HUES6 (cell line): ENCODE data around the gene TAF8.
A peak's percentile ranks its signal among the peaks of the same experiment; 100 is the strongest.
"Not testable (repeated sequence)": the region's sequence is repeated elsewhere in the genome, so short reads cannot be mapped to it uniquely, and the experiment has no call there.

Experiments
- H3K27ac ChIP-seq: 2 replicates; pipeline ENCODE4 v1.7.0; 2013; ENCODE audit warnings: low read depth, mild to moderate bottlenecking, low read length, inconsistent platforms
- H3K27me3 ChIP-seq: 2 replicates; pipeline ENCODE4 v1.6.1; 2013; ENCODE audit warnings: low read length; ENCODE audit not compliant: control insufficient read depth, insufficient read depth
- H3K36me3 ChIP-seq: 2 replicates; pipeline ENCODE4 v1.6.1; 2013; ENCODE audit warnings: low read length; ENCODE audit not compliant: control insufficient read depth, insufficient read depth
- H3K4me1 ChIP-seq: 2 replicates; pipeline ENCODE4 v1.6.1; 2013; ENCODE audit warnings: low read length; ENCODE audit not compliant: control insufficient read depth, insufficient read depth
- H3K4me3 ChIP-seq: 2 replicates; pipeline ENCODE4 v1.5.1; 2013; ENCODE audit warnings: low read depth, low read length
- H3K9ac ChIP-seq: one replicate; pipeline ENCODE4 v1.6.1; 2013; ENCODE audit warnings: mild to moderate bottlenecking, low read length
- H3K9me3 ChIP-seq: 2 replicates; pipeline ENCODE4 v1.6.1; 2013; ENCODE audit warnings: low read depth, low read length; ENCODE audit not compliant: control insufficient read depth, insufficient read depth

The TAF8 gene

DNA sequence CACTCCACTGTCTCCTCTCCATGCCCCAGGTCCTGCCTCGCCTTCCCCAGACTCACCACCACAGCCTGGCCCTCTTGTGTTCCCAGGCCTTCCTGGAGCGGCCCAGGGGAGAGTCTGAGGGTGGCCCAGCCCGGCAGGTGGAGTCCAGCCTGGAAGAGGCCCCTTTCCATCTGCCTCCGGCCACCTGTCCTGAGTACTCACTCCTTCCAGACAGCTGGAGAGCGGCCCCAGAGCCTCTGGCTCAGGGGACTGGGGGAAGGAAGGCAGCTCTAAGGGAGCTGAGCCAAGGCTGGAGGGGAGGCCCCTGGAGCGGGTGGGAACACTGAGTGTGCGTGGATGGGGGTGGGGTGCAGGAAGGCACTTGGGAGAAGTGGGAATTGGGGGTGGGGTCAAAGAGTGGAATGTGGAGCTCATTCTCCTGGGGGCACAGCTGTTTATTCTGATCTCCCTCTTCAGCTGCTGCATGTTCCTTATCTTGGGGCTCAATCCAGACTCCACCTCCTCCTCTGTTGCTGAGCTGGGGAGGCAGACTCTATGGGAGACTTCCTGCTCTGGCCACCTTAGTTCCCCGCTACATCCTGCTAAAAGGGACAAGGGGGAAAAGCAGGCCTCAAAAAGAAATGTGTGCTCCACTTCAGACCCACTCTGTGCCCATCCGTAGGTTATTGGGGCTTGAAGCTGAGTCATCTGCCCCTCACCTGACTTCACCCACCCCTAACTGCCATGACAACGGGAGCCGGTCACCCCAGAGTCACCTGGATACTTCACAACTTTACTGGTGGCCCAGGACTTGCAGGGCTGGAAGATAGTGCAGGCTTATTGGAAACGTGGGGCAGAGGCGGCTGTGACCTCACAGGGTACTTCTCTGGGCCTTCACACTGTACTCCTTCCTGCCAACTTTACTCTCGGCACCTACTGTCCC lies 19.5 kb upstream of the TAF8 start:
- Histone ChIP-seq H3K4me1 (peaks cover 20% of the 10 kb centered on the region), H3K9ac (peak overlapping the region; percentile 4), H3K36me3 (no peaks in the 10 kb centered on the region), H3K4me3 (no peak overlapping the region), H3K27me3 (no peaks in the 10 kb centered on the region), H3K27ac (no peak overlapping the region; the same call in 1 of the 2 replicates), H3K9me3 (no peaks in the 10 kb centered on the region)

DNA sequence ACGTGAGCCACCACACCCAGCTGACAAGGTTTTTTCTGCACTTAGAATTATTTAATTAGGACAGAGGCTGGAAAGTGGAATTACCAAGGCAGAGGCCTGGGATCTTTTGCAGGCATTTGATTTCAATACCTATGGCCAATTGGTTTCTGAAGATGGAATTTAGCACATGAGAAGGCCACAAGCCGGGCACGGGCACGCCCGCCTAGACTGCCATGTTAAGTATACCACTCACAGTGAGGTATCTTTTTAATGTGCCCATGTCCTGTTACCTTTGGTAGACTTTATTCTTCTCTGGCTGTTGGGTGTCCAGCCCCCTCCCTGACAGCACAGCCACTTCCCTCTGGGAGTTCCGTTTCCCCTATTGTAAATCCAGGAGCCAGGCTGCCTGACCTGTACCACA lies 18.0 kb upstream of the TAF8 start:
- Histone ChIP-seq H3K4me1 (peaks cover 20% of the 10 kb centered on the region), H3K9me3 (no peaks in the 10 kb centered on the region), H3K27me3 (no peaks in the 10 kb centered on the region), H3K27ac (no peak overlapping the region), H3K9ac (no peak overlapping the region), H3K4me3 (no peak overlapping the region), H3K36me3 (no peaks in the 10 kb centered on the region)

DNA sequence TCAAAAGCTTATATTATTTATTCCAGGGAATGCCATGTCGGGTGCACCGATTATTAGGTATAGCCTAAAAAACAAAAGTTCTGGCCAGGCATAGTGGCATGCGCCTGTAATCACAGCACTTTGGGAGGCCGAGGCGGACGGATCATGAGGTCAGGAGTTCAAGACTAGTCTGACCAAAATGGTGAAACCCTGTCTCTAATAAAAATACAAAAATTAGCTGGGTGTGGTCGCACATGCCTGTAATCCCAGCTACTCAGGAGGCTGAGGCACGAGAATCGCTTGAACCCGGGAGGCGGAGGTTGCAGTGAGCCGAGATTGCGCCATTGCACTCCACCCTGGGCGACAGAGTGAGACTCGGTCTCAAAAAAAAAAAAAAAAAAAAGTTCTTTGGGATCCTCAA lies 12.7 kb upstream of the TAF8 start:
- H3K36me3 ChIP-seq, H3K9ac ChIP-seq, H3K27ac ChIP-seq, H3K27me3 ChIP-seq, H3K9me3 ChIP-seq, H3K4me3 ChIP-seq: not testable (repeated sequence)
- peaks cover 11% of the 10 kb centered on the region; the same call in 1 of the 2 replicates for H3K4me1 ChIP-seq

DNA sequence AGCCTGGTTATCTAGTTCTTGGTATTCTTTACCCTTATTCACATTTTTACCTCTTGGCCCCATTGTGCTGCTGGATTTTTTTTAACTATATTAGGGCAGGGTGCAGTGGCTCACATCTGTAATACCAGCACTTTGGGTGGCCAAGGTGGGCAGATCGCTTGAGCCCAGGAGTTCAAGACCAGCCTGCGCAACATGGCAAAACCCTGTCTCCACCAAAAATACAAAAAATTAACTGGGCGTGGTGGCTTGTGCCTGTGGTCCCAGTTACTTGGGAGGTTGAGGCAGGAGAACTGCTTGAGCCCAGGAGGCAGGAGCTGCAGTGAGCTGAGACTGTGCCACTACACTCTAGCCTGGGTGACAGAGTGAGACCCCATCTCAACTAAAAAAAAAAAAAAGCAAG lies 12.2 kb upstream of the TAF8 start:
- Histone ChIP-seq H3K36me3 (no peaks in the 10 kb centered on the region), H3K27ac (no peak overlapping the region), H3K4me1 (peaks cover 11% of the 10 kb centered on the region; the same call in 1 of the 2 replicates)

DNA sequence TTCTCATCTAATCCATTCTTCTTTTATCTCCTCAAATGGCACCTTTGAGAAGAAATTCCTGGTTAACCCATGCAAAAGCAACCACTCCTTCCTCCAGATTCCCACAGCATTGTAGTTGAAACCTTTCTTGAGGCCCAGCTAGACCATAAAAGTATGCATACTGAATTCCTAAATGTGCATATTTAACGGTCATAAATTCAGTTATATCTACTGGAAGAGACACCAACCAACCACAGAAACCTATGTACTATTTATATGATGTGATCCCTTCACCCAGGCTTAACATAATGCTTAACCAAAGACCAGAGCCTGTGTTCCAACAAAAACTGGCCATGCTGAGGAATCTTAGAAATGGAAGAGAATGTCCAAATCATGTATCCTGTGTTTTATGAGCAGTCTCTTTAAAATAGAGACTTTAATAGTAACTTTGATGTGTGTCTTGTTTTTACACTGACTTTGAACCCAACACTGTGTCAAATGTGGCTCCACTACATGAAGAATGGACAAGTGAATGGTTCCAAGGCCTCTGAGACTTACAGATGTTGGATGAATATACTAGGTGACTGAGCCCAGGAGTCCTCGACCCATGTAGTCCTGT lies 11.4 kb upstream of the TAF8 start:
- Histone ChIP-seq H3K9ac (no peak overlapping the region), H3K4me3 (no peak overlapping the region), H3K9me3 (no peaks in the 10 kb centered on the region), H3K36me3 (no peaks in the 10 kb centered on the region), H3K4me1 (peaks cover 15% of the 10 kb centered on the region), H3K27me3 (peaks cover 18% of the 10 kb centered on the region), H3K27ac (no peak overlapping the region)

More for the DNA sequence above, 12.2 kb upstream of the TAF8 start:
- H3K4me3 ChIP-seq = no peak overlapping the region
- no peaks in the 10 kb centered on the region for H3K9me3 ChIP-seq
- H3K9ac ChIP-seq = no peak overlapping the region
- H3K27me3 ChIP-seq = peaks cover 10% of the 10 kb centered on the region

DNA sequence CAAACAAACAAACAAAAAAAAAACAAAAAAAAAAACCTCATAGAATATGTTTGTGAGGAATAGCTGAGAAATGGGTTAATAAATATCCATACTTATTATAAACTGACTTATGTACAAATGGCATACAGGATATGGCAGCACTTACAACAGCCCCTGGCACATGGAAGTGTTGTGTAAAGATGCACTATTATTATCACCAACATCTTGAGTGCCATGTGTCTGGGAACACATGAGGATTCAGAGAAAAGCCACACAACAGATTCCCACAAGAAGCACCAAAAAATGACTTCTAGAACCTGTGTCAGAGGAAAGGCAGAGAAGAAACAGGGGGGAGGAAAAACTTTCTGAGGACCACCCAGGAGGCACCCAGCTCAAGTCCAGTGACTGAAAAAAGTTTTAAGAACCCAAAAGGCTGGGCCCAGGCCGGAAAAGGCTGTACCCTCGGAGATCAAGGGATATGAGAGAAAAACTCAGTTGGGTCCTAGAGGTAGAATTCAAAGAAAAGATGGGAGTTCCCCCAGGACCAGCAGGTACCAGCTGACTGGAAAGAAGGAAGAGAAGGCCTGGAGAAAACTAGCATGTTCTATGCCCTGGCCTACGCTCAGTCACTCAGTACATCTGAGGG lies 9.4 kb upstream of the TAF8 start:
- no peak overlapping the region for H3K27ac ChIP-seq

DNA sequence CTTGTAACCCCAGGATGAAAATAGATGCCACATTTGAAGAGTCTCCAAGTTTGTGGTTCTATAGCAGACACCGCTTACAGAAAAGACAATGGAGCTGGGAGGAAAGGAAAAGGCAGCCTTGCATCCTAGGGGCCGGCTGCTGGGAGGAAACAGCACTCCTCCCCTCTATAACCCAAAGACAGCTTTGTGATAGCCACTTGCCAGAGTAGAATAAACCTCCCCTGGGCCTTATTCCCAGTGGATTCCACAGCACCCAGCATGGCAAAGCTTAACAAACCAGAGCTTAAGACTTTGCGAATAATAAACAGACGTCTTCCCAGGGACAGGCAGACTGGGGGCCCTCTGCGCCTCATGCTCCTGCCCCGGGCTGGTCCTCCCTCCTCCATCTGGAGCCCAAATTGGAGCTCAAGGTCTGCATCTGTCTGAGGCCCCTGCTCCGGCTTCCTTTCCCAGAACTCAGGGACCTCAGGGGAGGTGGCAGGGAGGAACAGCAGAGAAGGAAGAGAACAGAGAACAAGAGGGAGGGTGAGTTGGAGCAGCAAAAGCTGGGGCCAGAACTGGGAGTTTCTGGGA lies 8.8 kb upstream of the TAF8 start:
- H3K27me3 ChIP-seq = peaks cover 42% of the 10 kb centered on the region
- H3K4me1 ChIP-seq = peaks cover 36% of the 10 kb centered on the region
- peak overlapping the region; percentile 22 for H3K9ac ChIP-seq
- no peaks in the 10 kb centered on the region for H3K9me3 ChIP-seq
- no peak overlapping the region for H3K4me3 ChIP-seq
- H3K27ac ChIP-seq = no peak overlapping the region
- no peaks in the 10 kb centered on the region for H3K36me3 ChIP-seq

More for the DNA sequence above, 9.4 kb upstream of the TAF8 start:
- Histone ChIP-seq H3K9me3 (no peaks in the 10 kb centered on the region), H3K4me3 (no peak overlapping the region), H3K27me3 (peaks cover 36% of the 10 kb centered on the region), H3K4me1 (peaks cover 30% of the 10 kb centered on the region), H3K9ac (no peak overlapping the region), H3K36me3 (no peaks in the 10 kb centered on the region)

DNA sequence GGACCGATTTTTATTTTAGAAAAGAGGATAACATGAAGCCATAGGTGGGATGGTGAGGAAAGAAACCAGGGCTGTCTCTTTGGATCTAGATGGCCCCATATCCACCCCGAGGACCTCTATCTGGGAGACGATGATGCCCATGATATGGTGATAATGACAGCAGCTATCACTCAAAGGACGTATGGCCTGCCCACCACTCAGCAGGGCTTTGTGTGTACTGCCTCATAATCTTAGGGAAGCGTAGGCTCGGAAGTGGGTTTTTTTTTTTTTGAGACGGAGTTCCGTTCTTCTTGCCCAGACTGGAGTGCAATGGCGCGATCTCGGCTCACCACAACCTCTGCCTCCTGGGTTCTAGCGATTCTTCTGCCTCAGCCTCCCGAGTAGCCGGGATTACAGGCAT lies 8.2 kb upstream of the TAF8 start:
- H3K4me1 ChIP-seq = peaks cover 38% of the 10 kb centered on the region

DNA sequence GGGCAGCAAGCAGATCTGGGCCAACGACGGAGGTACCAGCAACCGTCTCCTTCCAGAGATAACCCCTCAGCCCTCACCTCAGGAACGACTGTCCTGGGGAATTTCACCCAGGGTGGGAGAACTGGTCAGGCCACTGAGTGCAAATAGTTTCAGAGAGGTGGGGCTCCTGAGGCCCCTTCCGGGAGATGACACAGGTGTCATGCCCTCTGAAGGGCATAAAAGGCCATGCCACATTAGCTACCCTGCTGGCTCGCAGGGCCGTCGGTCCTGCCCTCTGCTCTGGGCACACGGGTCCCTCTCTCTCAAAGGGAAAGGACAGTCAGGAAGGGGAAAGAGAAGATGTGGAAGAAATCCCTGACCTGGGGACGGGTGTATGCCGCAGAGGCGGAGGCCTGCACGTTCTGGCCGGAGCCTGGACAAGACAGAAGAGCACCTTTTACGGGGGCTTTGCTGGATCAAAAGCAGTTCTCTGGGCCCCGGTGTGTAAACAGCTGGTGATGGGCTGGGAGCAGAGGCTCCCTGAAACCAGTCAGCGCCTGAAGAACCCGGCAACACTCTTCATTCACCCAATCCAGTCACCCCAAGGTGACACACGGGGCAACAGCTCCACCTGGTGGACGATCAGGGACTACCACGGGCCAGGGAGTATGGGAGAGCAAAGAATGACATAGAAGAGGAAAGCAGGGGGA lies 6.4 kb upstream of the TAF8 start:
- H3K27ac ChIP-seq = no peak overlapping the region
- H3K36me3 ChIP-seq = no peaks in the 10 kb centered on the region
- H3K9me3 ChIP-seq = no peaks in the 10 kb centered on the region
- H3K27me3 ChIP-seq = peaks cover 66% of the 10 kb centered on the region
- H3K4me1 ChIP-seq = peaks cover 44% of the 10 kb centered on the region
- 0 out of 2 replicates have a peak overlapping the region, but pooled peaks have one; percentile 9 for H3K4me3 ChIP-seq
- H3K9ac ChIP-seq = no peak overlapping the region

More for the DNA sequence above, 8.2 kb upstream of the TAF8 start:
- no peaks in the 10 kb centered on the region for H3K9me3 ChIP-seq
- H3K36me3 ChIP-seq = no peaks in the 10 kb centered on the region
- no peak overlapping the region for H3K27ac ChIP-seq
- H3K9ac ChIP-seq = peak overlapping the region; percentile 22
- H3K27me3 ChIP-seq = peaks cover 48% of the 10 kb centered on the region
- H3K4me3 ChIP-seq = no peak overlapping the region

DNA sequence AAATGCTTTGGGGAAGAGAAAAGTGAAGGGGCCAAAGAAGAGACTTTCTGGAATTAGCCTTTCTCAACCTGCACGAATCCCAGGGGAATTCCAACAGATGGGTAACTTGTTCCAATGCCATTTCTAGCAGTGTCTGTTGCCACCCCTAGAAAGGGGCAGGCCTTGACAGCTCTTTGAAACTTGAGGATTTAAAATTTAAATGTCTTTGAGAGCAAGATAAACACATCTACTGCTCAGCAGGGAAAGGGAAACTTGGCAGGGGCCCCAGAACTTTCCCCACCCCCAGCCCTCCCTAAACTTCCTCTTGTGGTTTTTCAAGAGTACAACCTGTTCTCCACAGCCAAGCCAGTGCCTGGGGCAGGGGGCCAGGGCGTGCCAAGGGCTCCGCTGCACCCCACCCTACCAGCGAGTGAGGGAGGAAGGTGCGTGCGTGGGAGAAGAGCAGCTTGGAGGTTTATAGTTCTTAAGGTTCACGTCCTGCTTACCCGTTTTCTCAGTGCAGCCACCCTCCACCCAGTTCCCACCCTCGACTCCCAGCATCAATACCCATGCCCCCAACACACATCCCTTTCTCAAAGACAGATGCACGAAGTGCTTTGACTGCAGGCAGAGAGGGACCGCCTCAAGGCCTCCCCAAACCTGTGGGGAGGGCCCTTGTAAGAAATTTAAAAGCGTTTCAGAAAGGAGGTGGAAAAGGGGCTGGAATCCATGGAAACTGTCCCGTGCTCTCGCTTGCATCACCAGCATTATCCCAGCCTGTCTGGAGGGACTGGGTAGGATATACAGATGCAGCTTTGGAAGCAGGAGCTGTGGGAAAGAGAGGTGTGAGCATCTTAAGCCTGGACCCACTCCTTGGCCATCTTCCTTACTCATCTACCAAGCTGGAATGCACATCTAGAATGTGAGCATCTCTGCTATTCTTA lies 4.5 kb upstream of the TAF8 start:
- Histone ChIP-seq H3K4me3 (peak overlapping the region; percentile 38), H3K9ac (no peak overlapping the region), H3K4me1 (peaks cover 47% of the 10 kb centered on the region)

More for the DNA sequence above, 4.5 kb upstream of the TAF8 start:
- Histone ChIP-seq H3K36me3 (no peaks in the 10 kb centered on the region), H3K9me3 (no peaks in the 10 kb centered on the region), H3K27ac (no peak overlapping the region), H3K27me3 (peaks cover 78% of the 10 kb centered on the region)
